C4-2B (cell line): ENCODE data around the gene ARRDC4.

Experiments
- ZFX ChIP-seq: fragments of 450-650 bp; IDR thresholded peaks from 2 replicates; pipeline ENCODE4 v1.6.1; 2017
- TF ChIP-seq, protein P1 (sequence below): fragments of 450-650 bp; conservative IDR thresholded peaks from 2 replicates; pipeline ENCODE4 v1.5.1; 2017; ENCODE audit warnings: mild to moderate bottlenecking

DNA sequence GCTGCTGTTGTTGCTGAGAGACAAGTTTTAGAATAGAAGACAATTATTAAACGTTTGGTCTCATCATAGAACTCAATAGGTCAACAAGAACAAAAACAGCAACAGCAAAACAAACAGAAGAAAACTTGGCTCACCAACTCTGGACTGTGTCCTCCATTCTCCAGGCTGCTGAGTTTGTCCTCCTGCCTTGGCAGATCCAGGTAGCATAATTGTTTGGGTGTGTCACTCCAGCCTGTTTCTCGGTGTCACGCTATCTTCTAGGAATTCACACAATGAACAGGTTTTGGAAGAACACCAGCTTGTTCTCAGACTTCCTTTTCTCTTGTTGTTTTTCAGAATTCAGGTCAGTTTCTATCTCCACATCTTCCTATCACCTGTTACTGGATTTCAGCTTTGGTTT is 34.7 kb downstream of the ARRDC4 start:
- TF ChIP-seq, protein P1, sequence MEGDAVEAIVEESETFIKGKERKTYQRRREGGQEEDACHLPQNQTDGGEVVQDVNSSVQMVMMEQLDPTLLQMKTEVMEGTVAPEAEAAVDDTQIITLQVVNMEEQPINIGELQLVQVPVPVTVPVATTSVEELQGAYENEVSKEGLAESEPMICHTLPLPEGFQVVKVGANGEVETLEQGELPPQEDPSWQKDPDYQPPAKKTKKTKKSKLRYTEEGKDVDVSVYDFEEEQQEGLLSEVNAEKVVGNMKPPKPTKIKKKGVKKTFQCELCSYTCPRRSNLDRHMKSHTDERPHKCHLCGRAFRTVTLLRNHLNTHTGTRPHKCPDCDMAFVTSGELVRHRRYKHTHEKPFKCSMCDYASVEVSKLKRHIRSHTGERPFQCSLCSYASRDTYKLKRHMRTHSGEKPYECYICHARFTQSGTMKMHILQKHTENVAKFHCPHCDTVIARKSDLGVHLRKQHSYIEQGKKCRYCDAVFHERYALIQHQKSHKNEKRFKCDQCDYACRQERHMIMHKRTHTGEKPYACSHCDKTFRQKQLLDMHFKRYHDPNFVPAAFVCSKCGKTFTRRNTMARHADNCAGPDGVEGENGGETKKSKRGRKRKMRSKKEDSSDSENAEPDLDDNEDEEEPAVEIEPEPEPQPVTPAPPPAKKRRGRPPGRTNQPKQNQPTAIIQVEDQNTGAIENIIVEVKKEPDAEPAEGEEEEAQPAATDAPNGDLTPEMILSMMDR: no peak
- no peak for TF ChIP-seq ZFX
